Prostate gland (tissue), 2 donors: ENCODE measurements around the gene TEX54.

Experiments
- POLR2A ChIP-seq: fragments of 450-650 bp; IDR thresholded peaks from one replicate; pipeline ENCODE4 v1.6.1; 2016; ENCODE audit warnings: antibody characterized with exemption, mild to moderate bottlenecking
- TF ChIP-seq, protein P1 (sequence below), 4 experiments: fragments of 200-600 bp in 2 of 4; fragments of 450-650 bp in 2 of 4; sonication (generic) in 2 of 4; IDR thresholded peaks; 1 replicate in 3 of 4; 2 replicates in 1 of 4; pipeline ENCODE4 v1.5.1; 2016 to 2019; ENCODE audit warnings: antibody characterized with exemption in 4 of 4, mild to moderate bottlenecking in 2 of 4, moderate library complexity in 2 of 4

DNA sequence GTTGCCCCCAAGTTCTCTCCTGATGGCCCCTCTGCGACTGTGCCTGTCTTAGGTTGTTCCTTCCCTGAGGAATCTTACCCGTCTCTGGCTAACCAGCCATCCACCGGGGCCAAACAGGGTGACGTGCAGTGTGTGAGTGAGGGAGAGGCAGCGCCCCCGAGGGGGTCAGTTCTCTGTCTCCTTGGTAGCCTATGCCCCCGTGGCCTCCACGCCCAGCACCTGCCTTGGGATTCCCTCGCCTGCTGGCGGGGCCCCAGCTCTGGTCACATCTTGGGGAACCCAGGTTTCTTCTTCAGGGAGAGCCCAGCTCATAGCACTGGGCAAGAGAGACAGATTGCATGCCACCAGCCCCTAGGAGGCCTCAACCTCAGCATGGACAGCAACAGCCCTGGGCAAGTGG lies 33.2 kb downstream of the TEX54 start:
- TF ChIP-seq, protein P1, sequence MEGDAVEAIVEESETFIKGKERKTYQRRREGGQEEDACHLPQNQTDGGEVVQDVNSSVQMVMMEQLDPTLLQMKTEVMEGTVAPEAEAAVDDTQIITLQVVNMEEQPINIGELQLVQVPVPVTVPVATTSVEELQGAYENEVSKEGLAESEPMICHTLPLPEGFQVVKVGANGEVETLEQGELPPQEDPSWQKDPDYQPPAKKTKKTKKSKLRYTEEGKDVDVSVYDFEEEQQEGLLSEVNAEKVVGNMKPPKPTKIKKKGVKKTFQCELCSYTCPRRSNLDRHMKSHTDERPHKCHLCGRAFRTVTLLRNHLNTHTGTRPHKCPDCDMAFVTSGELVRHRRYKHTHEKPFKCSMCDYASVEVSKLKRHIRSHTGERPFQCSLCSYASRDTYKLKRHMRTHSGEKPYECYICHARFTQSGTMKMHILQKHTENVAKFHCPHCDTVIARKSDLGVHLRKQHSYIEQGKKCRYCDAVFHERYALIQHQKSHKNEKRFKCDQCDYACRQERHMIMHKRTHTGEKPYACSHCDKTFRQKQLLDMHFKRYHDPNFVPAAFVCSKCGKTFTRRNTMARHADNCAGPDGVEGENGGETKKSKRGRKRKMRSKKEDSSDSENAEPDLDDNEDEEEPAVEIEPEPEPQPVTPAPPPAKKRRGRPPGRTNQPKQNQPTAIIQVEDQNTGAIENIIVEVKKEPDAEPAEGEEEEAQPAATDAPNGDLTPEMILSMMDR (IDR thresholded peaks at IDR 0.05): no peak
- no peak for TF ChIP-seq POLR2A
